Adrenal gland (tissue), 12 donors: ENCODE results near the gene CCDC117. TPM values are rescaled to one million over a fixed set of nuclear protein-coding genes. Genes with fewer than 3 reads are reported as not detected.

ENCODE experiments used
- DNase-seq, 7 donors: peaks; one replicate each; pipeline ENCODE4 v3.0.0-alpha.2; 2019 to 2020
- H3K27ac ChIP-seq, 5 donors: fragments of 200-600 bp; sonication (generic) in 4 of 5; 1 replicate in 3 of 5; 2 replicates in 2 of 5; pipeline versions ENCODE4 v1.5.1 to v1.8.0; 2016 to 2020; ENCODE audit warnings: mild to moderate bottlenecking in 1 of 5
- H3K27me3 ChIP-seq: fragments of 200-600 bp; 2 replicates; pipeline ENCODE4 v1.8.0; 2021
- H3K36me3 ChIP-seq, 2 donors: fragments of 200-600 bp; replicated peaks in 1 of 2; 1 replicate in 1 of 2; 2 replicates in 1 of 2; pipeline versions ENCODE4 v1.5.1 to v1.8.0; 2018 to 2022
- H3K4me1 ChIP-seq, 2 donors: fragments of 200-600 bp; replicated peaks in 1 of 2; 1 replicate in 1 of 2; 2 replicates in 1 of 2; pipeline versions ENCODE4 v1.5.1 to v1.8.0; 2018 to 2021
- H3K4me3 ChIP-seq, 4 donors: fragments of 200-600 bp; sonication (generic) in 3 of 4; one replicate each; pipeline ENCODE4 v1.5.1; 2016 to 2018
- H3K9me3 ChIP-seq, 3 donors: fragments of 200-600 bp; sonication (generic) in 1 of 3; replicated peaks in 1 of 3; 1 replicate in 2 of 3; 2 replicates in 1 of 3; pipeline versions ENCODE4 v1.5.1 to v1.8.0; 2016 to 2021
- POLR2A ChIP-seq, 2 donors: fragments of 450-650 bp; IDR thresholded peaks; one replicate each; pipeline ENCODE4 v1.6.1; 2017; ENCODE audit warnings: antibody characterized with exemption in 2 of 2, mild to moderate bottlenecking in 2 of 2, moderate library complexity in 1 of 2
- WGBS, 4 donors: extraction: QIAGEN DNeasy Blood & Tissue Kit in 2 of 4; methylation state at CpG; one replicate each; pipeline versions ENCODE4 v1.1.5 to v1.1.7; 2013 to 2017; 5-methylcytosine and 5-hydroxymethylcytosine counted together
- intact Hi-C, 2 donors: fragments of 100-400 bp; cut with DNase I; formaldehyde crosslinking; loops; one replicate each; pipeline versions ENCODE4 v1.14.1 to v1.15.0; 2022 to 2023
- polyA plus RNA-seq, 3 donors: library from polyadenylated mRNA; stranded (reverse); fragments of 200-250 nt in 2 of 3; fragments of 350-450 nt in 1 of 3; fragmentation: Illumina TruSeq in 1 of 3; extraction: RNeasy Lipid Tissue Mini Kit (QIAGEN cat#74804) in 1 of 3; gene quantifications; one replicate each; pipeline ENCODE4 v1.2.3, GENCODE V29; 2013 to 2014
- total RNA-seq, 9 donors: library from RNA; depleted of rRNA in 4 of 9; stranded (reverse); fragments of >200 nt in 4 of 9; fragments of 120-200 nt in 1 of 9; fragmentation: NEBNext Ultra II Directional in 1 of 9; extraction: Animal tissue kit (Norgen Biotek cat#: 25700) in 1 of 9; gene quantifications; one replicate each; pipeline versions ENCODE4 v1.1.0 to v1.2.4, GENCODE V29; 2013 to 2023
- TF ChIP-seq, protein P1 (sequence below), 6 experiments: fragments of 450-650 bp in 4 of 6; fragments of 200-600 bp in 2 of 6; sonication (generic) in 1 of 6; IDR thresholded peaks; 1 replicate in 5 of 6; 2 replicates in 1 of 6; pipeline versions ENCODE4 v1.5.1 to v1.8.0; 2016 to 2021; ENCODE audit warnings: antibody characterized with exemption in 6 of 6, mild to moderate bottlenecking in 2 of 6, moderate library complexity in 1 of 6
- donor health status: healthy with polysubstance abuse.
- donor health status: Bipolar disorder and iron deficiency.
- donor health status: DM: yes; HTN: yes; CAD: no.
- donor health status: DM: no; HTN: no; CAD: no.
- donor health status: DM: no; HTN: no; CAD: no.
- donor health status: DM: yes; HTN: yes; CAD: no.

CCDC117 gene
- total and polyA plus RNA-seq, 12 donors = 9.0 to 38.0 (median 23.1) TPM

DNA sequence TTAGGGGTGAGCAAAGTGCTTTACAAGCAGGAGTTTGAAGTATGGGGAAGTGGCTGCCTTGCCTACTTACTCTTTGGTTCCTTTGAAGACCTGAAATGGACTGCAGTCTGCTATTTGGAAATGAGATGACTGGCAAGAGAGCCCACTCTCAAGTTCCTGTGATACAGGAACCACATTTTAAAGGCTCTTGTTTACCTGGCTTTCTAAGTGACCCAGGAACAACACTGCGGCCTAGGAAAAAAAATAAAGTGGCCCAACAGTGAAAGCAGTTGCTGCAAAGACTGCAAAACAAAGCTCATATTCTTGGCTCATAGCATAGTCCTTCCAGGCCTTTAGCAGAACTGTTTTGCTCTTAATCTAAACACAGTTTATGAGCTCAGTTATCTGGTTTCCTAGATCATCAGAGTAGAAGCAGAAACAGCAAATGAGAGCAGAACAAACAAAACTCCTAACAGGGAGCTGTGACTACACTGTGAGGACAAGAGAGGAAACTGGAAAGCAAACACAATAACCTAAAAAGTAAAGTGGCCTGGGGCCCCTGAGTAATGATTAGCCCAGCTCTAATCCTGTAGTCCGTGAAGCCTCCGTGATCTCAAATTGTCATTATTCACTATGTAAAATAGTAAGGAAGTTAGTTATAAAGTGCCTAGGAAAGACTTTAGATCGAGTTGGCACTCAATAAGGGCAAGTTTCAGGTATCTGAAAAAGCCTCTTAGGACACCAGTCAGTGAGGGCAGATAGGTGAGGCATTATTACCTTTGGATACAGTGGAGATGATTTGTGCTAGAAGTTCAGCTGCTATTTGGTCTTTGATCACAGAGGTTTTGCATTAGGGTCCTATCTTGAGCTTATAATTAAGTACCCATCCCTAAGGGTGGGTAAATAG, 11.5 kb downstream of the CCDC117 start:
- Histone ChIP-seq H3K36me3 (peaks cover 0 to 59% of the 10 kb centered on the region in 2 donors), H3K27ac (no peak overlapping the region)

DNA sequence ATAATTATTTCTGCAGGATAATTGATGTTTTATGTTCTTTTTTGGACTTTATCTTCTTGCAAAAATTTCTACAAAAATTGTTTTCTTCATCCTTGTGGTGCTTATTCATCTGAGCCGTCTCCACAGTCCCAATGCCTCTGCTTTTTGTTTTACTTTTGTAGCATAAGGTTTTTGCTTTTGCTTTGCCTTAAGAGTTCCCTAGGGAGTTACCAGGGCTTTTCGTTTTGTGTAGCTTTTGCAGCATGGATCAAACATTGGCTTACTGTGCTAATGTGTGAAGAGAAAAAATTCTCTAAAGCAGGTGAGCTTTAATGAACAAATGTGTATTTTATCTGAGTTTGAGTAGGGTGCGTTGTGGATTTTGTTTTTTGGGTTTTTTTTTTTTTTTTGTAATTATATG, 16.1 kb downstream of the CCDC117 start:
- Histone ChIP-seq H3K9me3 (no peaks in the 10 kb centered on the region), H3K36me3 (peaks cover 0 to 44% of the 10 kb centered on the region in 2 donors), H3K4me3 (no peak overlapping the region), H3K27me3 (no peaks in the 10 kb centered on the region), H3K27ac (no peak overlapping the region), H3K4me1 (no peaks in the 10 kb centered on the region)
- TF ChIP-seq, protein P1, sequence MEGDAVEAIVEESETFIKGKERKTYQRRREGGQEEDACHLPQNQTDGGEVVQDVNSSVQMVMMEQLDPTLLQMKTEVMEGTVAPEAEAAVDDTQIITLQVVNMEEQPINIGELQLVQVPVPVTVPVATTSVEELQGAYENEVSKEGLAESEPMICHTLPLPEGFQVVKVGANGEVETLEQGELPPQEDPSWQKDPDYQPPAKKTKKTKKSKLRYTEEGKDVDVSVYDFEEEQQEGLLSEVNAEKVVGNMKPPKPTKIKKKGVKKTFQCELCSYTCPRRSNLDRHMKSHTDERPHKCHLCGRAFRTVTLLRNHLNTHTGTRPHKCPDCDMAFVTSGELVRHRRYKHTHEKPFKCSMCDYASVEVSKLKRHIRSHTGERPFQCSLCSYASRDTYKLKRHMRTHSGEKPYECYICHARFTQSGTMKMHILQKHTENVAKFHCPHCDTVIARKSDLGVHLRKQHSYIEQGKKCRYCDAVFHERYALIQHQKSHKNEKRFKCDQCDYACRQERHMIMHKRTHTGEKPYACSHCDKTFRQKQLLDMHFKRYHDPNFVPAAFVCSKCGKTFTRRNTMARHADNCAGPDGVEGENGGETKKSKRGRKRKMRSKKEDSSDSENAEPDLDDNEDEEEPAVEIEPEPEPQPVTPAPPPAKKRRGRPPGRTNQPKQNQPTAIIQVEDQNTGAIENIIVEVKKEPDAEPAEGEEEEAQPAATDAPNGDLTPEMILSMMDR (IDR thresholded peaks at IDR 0.05) = no peak
- no peak for TF ChIP-seq POLR2A (IDR thresholded peaks at IDR 0.05)
- intact Hi-C loops = no loop called here
- 66 to 82% (median 74%) methylated on average over 3 of the region's 3 CpGs for WGBS, 4 donors
- DNase-seq = no peak

More for the DNA sequence above, 11.5 kb downstream of the CCDC117 start:
- no peaks in the 10 kb centered on the region for H3K27me3 ChIP-seq
- no peak for TF ChIP-seq POLR2A (IDR thresholded peaks at IDR 0.05)
- TF ChIP-seq, protein P1 (IDR thresholded peaks at IDR 0.05) = no peak
- intact Hi-C loops = no loop called here
- H3K9me3 ChIP-seq = no peaks in the 10 kb centered on the region
- 88 to 92% (median 90%) methylated on average over 4 of the region's 4 CpGs for WGBS, 4 donors
- no peak for DNase-seq
- no peak overlapping the region for H3K4me3 ChIP-seq
- peaks cover 6 to 10% of the 10 kb centered on the region in 2 donors for H3K4me1 ChIP-seq

DNA sequence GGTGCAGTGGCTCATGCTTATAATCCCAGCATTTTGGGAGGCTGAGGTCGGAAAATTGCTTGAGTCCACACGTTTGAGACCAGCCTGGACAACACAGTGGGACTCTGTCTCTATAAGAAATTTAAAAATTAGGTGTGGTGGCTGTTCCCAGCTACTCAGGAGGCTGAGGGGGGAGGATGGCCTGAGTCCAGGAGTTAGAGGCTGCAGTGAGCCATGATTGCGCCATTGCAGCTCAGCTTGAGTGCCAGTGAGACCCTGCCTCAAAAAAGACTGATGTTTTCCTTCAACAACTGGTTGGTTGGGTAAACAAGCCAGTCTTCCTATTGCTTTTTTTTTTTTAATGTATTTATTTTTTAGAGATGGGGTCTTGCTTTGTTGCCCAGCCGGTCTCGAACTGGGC, 18.6 kb downstream of the CCDC117 start:
- Histone ChIP-seq H3K4me3 (no peak overlapping the region), H3K9me3 (no peaks in the 10 kb centered on the region), H3K36me3 (peaks cover 0 to 44% of the 10 kb centered on the region in 2 donors), H3K27ac (no peak overlapping the region), H3K27me3 (no peaks in the 10 kb centered on the region), H3K4me1 (peaks cover 2 to 20% of the 10 kb centered on the region in 2 donors)
- WGBS, 4 donors = 95 to 100% (median 97%) methylated on average over 5 of the region's 5 CpGs
- intact Hi-C loops = no loop called here
- peak in 1 of 7 donors; percentile 43 for DNase-seq
- TF ChIP-seq, protein P1 (IDR thresholded peaks at IDR 0.05) = no peak
- no peak for TF ChIP-seq POLR2A (IDR thresholded peaks at IDR 0.05)

DNA sequence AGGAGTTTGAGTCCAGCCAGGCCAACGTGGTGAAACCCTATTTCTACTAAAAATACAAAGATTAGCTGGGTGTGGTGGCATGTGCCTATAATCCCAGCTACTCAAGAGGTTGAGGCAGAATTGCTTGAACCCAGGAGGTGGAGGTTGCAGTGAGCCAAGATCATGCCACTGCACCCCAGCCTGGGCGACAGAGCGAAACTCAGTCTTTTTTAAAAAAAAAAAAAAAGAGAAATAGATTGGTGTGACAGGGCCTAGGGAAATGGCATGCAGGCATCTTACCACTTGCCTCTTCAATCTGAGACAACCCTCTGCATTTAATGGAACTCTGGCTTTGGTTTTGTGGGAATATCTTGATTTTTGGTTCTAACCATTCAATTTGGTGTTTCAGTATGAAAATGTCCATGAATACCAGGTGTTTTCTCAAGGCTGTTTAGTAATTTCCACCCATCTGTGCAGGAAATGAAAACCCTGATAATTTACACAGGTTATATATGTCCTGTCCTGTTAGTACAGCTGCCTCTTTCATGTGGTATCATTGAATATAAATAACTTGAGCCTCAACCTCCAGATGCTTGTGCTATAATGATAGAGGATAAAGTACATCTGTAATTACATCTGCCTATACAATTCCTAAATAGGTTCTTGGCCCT, 19.5 kb downstream of the CCDC117 start:
- Histone ChIP-seq H3K4me3 (no peak overlapping the region), H3K27ac (no peak overlapping the region), H3K36me3 (peaks cover 0 to 44% of the 10 kb centered on the region in 2 donors), H3K27me3 (no peaks in the 10 kb centered on the region), H3K9me3 (no peaks in the 10 kb centered on the region), H3K4me1 (peaks cover 5 to 28% of the 10 kb centered on the region in 2 donors)
- DNase-seq = peak in 1 of 7 donors; percentile 31
- intact Hi-C loops = no loop called here
- TF ChIP-seq POLR2A (IDR thresholded peaks at IDR 0.05) = no peak
- TF ChIP-seq, protein P1 (IDR thresholded peaks at IDR 0.05) = no peak
- WGBS, 4 donors = 67 to 77% (median 70%) methylated on average over 3 of the region's 3 CpGs
